GM03348 (cell line): ENCODE data around the gene KXD1.

Experiments
- DNase-seq: peaks from one replicate; pipeline ENCODE4 v3.0.0; 2012; ENCODE audit warnings: low spot score

KXD1 gene

GRCh38 chr19:18616023-18616422 lies 58.4 kb downstream of the KXD1 start:
- no peak for DNase-seq

- no peak for DNase-seq
Observed at GRCh38 chr19:18617562-18617961, 59.9 kb downstream of the KXD1 start.

- no peak for DNase-seq
Observed at GRCh38 chr19:18618236-18618635, 60.6 kb downstream of the KXD1 start.
